Brain microvascular endothelial cell (primary cell): Measurements from ENCODE around the gene PARD3.

Experiments used
- DNase-seq: peaks from one replicate; pipeline ENCODE4 v3.0.0-alpha.2; 2020
- H3K27ac ChIP-seq: fragments of 250-450 bp; sonication (Bioruptor Pico); 2 replicates; pipeline ENCODE4 v1.5.1; 2020; ENCODE audit warnings: mild to moderate bottlenecking, moderate library complexity
- H3K27me3 ChIP-seq: fragments of 250-450 bp; sonication (Bioruptor Pico); replicated peaks from 2 replicates; pipeline ENCODE4 v1.5.1; 2020; ENCODE audit warnings: mild to moderate bottlenecking
- H3K36me3 ChIP-seq: fragments of 250-450 bp; sonication (Bioruptor Pico); replicated peaks from 2 replicates; pipeline ENCODE4 v1.5.1; 2020; ENCODE audit warnings: mild to moderate bottlenecking
- H3K4me3 ChIP-seq: 2 replicates; pipeline ENCODE4 v1.5.1; 2011; ENCODE audit warnings: low read depth, mild to moderate bottlenecking, control low read depth, low read length, moderate library complexity
- CTCF ChIP-seq: IDR thresholded peaks from 2 replicates; pipeline ENCODE4 v1.5.1; 2011; ENCODE audit warnings: low read depth, mild to moderate bottlenecking, moderate library complexity, low read length, control low read depth, inconsistent platforms; ENCODE audit errors: missing control alignments
- in situ Hi-C: cut with HindIII; loops from 2 replicates; pipeline ENCODE4 v1.10.0; 2017; ENCODE audit warnings: low sequenced_read_pairs, low pct_ligation_motif_present

Gene PARD3

DNA sequence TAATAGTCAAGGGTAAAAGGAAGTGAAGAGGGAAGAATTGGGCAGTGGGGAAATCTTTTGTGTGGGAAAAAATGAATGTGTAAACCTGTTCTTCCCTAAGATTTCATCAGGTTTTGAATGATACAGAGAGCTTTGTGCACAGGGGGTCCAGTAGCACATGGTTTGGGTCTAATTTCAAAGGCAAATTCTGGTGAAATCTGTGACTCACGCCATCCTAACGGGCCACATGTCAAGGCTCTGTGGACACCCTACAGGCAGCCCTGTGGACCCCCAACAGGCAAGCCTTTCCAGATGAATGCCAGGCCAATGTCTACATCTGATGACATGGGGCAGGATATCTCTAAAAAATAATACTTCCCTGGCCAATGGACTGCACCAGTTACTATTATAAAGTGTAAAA, 309.8 kb downstream of the PARD3 start:
- no peak overlapping the region for H3K27ac ChIP-seq
- no peak for TF ChIP-seq CTCF
- H3K27me3 ChIP-seq: no peaks in the 10 kb centered on the region

DNA sequence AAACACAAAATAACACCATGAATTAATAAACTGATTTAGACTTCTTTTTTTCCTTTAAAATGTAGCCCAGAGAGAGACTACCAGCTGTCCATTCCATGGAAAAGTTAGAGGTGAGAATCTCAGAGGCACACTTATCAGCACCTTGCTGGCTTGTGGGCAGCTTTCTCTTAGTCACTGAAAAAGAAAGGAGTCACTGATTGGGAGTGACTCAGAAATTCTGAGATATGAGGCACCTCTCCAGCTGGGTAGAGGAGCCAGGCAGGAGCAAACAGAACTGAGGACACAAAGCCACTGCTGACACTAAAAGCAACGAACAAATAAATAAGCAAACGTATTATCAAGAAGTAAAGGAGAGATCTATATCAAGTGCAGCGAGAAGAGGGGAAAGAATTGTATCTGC, 310.6 kb downstream of the PARD3 start:
- in situ Hi-C loops: no loop called here

More for the DNA sequence above, 309.8 kb downstream of the PARD3 start:
- DNase-seq: no peak
- in situ Hi-C loops: no loop called here
- Histone ChIP-seq H3K36me3 (no peaks in the 10 kb centered on the region), H3K4me3 (no peak overlapping the region)

GRCh38 chr10:34503704-34504103, 311.4 kb downstream of the PARD3 start:
- DNase-seq: no peak
- H3K36me3 ChIP-seq: no peaks in the 10 kb centered on the region
- in situ Hi-C loops: no loop called here
- no peaks in the 10 kb centered on the region for H3K27me3 ChIP-seq
- no peak for TF ChIP-seq CTCF
- no peak overlapping the region for H3K27ac ChIP-seq
- no peak overlapping the region for H3K4me3 ChIP-seq

More for the DNA sequence above, 310.6 kb downstream of the PARD3 start:
- Histone ChIP-seq H3K27ac (no peak overlapping the region), H3K27me3 (no peaks in the 10 kb centered on the region), H3K36me3 (no peaks in the 10 kb centered on the region), H3K4me3 (no peak overlapping the region)
- DNase-seq: peak; percentile 53
- no peak for TF ChIP-seq CTCF

GRCh38 chr10:34499612-34500279, 315.4 kb downstream of the PARD3 start:
- no peak overlapping the region for H3K27ac ChIP-seq
- H3K4me3 ChIP-seq: no peak overlapping the region
- H3K27me3 ChIP-seq: no peaks in the 10 kb centered on the region
- in situ Hi-C loops: no loop called here
- DNase-seq: no peak
- TF ChIP-seq CTCF: no peak
- H3K36me3 ChIP-seq: no peaks in the 10 kb centered on the region

GRCh38 chr10:34498821-34499220, 316.3 kb downstream of the PARD3 start:
- Histone ChIP-seq H3K27ac (no peak overlapping the region), H3K27me3 (no peaks in the 10 kb centered on the region), H3K36me3 (no peaks in the 10 kb centered on the region), H3K4me3 (no peak overlapping the region)
- TF ChIP-seq CTCF: no peak
- in situ Hi-C loops: no loop called here
- DNase-seq: no peak

- no peak overlapping the region for H3K4me3 ChIP-seq
- H3K36me3 ChIP-seq: no peaks in the 10 kb centered on the region
- no peak for TF ChIP-seq CTCF
- no peak overlapping the region for H3K27ac ChIP-seq
- in situ Hi-C loops: no loop called here
- no peaks in the 10 kb centered on the region for H3K27me3 ChIP-seq
- DNase-seq: no peak
These were observed 319.2 kb downstream of the PARD3 start for GRCh38 chr10:34495938-34496337.
